ENCODE data around the gene ITIH4.

ITIH4 gene

GRCh38 chr3:52831500-52832301 is 1.2 kb upstream of the ITIH4 start:
- peak; percentile 36 for DNase-seq (ENCODE audit: low read depth)

- no peak for DNase-seq (ENCODE audit: low read depth)
Observed at GRCh38 chr3:52829906-52830463, 487 bp downstream of the ITIH4 start.

- DNase-seq (ENCODE audit: low read depth), result no peak
Observed at GRCh38 chr3:52829482-52829881, 990 bp downstream of the ITIH4 start.

- no peak for DNase-seq (ENCODE audit: low read depth)
Observed at GRCh38 chr3:52827866-52828376, 2.6 kb downstream of the ITIH4 start.

- no peak for DNase-seq (ENCODE audit: low read depth)
Observed at GRCh38 chr3:52827441-52827840, 3.0 kb downstream of the ITIH4 start.

- DNase-seq (ENCODE audit: low read depth), result no peak
Observed at GRCh38 chr3:52824037-52824436, 6.4 kb downstream of the ITIH4 start.

GRCh38 chr3:52822363-52822762 is 8.1 kb downstream of the ITIH4 start:
- DNase-seq (ENCODE audit: low read depth), result no peak

- no peak for DNase-seq (ENCODE audit: low read depth)
Observed at GRCh38 chr3:52820736-52821135, 9.7 kb downstream of the ITIH4 start.

- DNase-seq (ENCODE audit: low read depth), result no peak
Observed at GRCh38 chr3:52819936-52820335, 10.5 kb downstream of the ITIH4 start.

GRCh38 chr3:52817860-52818259 is 12.6 kb downstream of the ITIH4 start:
- no peak for DNase-seq (ENCODE audit: low read depth)

- DNase-seq (ENCODE audit: low read depth), result no peak
Observed at GRCh38 chr3:52817221-52817620, 13.3 kb downstream of the ITIH4 start.

GRCh38 chr3:52816654-52817053 is 13.8 kb downstream of the ITIH4 start:
- no peak for DNase-seq (ENCODE audit: low read depth)

GRCh38 chr3:52816199-52816598 is 14.3 kb downstream of the ITIH4 start:
- no peak for DNase-seq (ENCODE audit: low read depth)

GRCh38 chr3:52813810-52814209 is 16.7 kb downstream of the ITIH4 start:
- no peak for DNase-seq (ENCODE audit: low read depth)

GRCh38 chr3:52811452-52812011 is 18.9 kb downstream of the ITIH4 start:
- no peak for DNase-seq (ENCODE audit: low read depth)

GRCh38 chr3:52810923-52811322 is 19.5 kb downstream of the ITIH4 start:
- no peak for DNase-seq (ENCODE audit: low read depth)

- DNase-seq (ENCODE audit: low read depth), result no peak
Observed at GRCh38 chr3:52809662-52810377, 20.7 kb downstream of the ITIH4 start.

GRCh38 chr3:52809149-52809548 is 21.3 kb downstream of the ITIH4 start:
- DNase-seq (ENCODE audit: low read depth), result no peak

GRCh38 chr3:52805270-52806039 is 25.0 kb downstream of the ITIH4 start:
- no peak for DNase-seq (ENCODE audit: low read depth)

GRCh38 chr3:52801839-52802238 is 28.6 kb downstream of the ITIH4 start:
- DNase-seq (ENCODE audit: low read depth), result no peak

GRCh38 chr3:52800079-52800478 is 30.4 kb downstream of the ITIH4 start:
- no peak for DNase-seq (ENCODE audit: low read depth)

GRCh38 chr3:52798978-52799476 is 31.4 kb downstream of the ITIH4 start:
- no peak for DNase-seq (ENCODE audit: low read depth)

Measured in HS-5 (cell line).